ENCODE results near the gene HPSE2.

GRCh38 chr10:98516352-98516751 lies 719.3 kb downstream of the HPSE2 start:
- TF ChIP-seq FOXP2 (optimal IDR thresholded peaks at IDR 0.05; ENCODE audit: borderline replicate concordance, extremely low read depth, extremely low read length, insufficient read depth) (no peak), REST (IDR thresholded peaks at IDR 0.05; ENCODE audit: insufficient read depth in 1 of 2, low read depth in 2 of 2, low read length in 2 of 2) (no peak)

Data from PFSK-1 (cell line).